Ishikawa (cell line): ENCODE measurements around the gene PIEZO2.

Experiments
- CEBPB ChIP-seq: IDR thresholded peaks from 2 replicates; pipeline ENCODE4 v1.6.1; 2012
- CREB1 ChIP-seq: IDR thresholded peaks from 2 replicates; pipeline ENCODE4 v1.6.1; 2012; ENCODE audit warnings: low read depth
- EGR1 ChIP-seq: IDR thresholded peaks from 2 replicates; pipeline ENCODE4 v1.6.1; 2012
- EP300 ChIP-seq: IDR thresholded peaks from 2 replicates; pipeline ENCODE4 v1.6.1; 2012; ENCODE audit warnings: borderline replicate concordance
- FOXM1 ChIP-seq: IDR thresholded peaks from 2 replicates; pipeline ENCODE4 v1.6.1; 2012; ENCODE audit warnings: low read depth, borderline replicate concordance
- MAX ChIP-seq: IDR thresholded peaks from 2 replicates; pipeline ENCODE4 v1.6.1; 2012
- NFIC ChIP-seq: IDR thresholded peaks from 2 replicates; pipeline ENCODE4 v1.6.1; 2012
- RAD21 ChIP-seq: IDR thresholded peaks from 2 replicates; pipeline ENCODE4 v1.6.1; 2012; ENCODE audit warnings: low read depth
- REST ChIP-seq: IDR thresholded peaks from 2 replicates; pipeline ENCODE4 v1.6.1; 2012; ENCODE audit warnings: low read depth, mild to moderate bottlenecking
- TAF1 ChIP-seq: IDR thresholded peaks from 2 replicates; pipeline ENCODE4 v1.6.1; 2012; ENCODE audit warnings: low read depth, mild to moderate bottlenecking
- TCF12 ChIP-seq: IDR thresholded peaks from 2 replicates; pipeline ENCODE4 v1.6.1; 2012; ENCODE audit warnings: low read depth
- TEAD4 ChIP-seq: IDR thresholded peaks from 2 replicates; pipeline ENCODE4 v1.6.1; 2012
- USF1 ChIP-seq: IDR thresholded peaks from 2 replicates; pipeline ENCODE4 v1.6.1; 2012
- YY1 ChIP-seq: IDR thresholded peaks from 2 replicates; pipeline ENCODE4 v1.6.1; 2012; ENCODE audit warnings: low read depth
- ZBTB7A ChIP-seq: IDR thresholded peaks from 2 replicates; pipeline ENCODE4 v1.6.1; 2012; ENCODE audit warnings: low read depth

Gene PIEZO2

GRCh38 chr18:10669441-10670100 lies 479.8 kb downstream of the PIEZO2 start:
- TF ChIP-seq CEBPB (no peak), TCF12 (no peak), YY1 (no peak), MAX (no peak), USF1 (no peak), NFIC (no peak), REST (no peak)

- TF ChIP-seq YY1, result no peak
- TF ChIP-seq TEAD4, result no peak
These were observed 485.6 kb downstream of the PIEZO2 start for GRCh38 chr18:10663750-10664149.

GRCh38 chr18:10661317-10661716 lies 488.1 kb downstream of the PIEZO2 start:
- TF ChIP-seq EGR1 (no peak), TAF1 (no peak), YY1 (no peak), EP300 (no peak), TEAD4 (no peak), REST (no peak), NFIC (no peak), CEBPB (no peak), TCF12 (no peak), FOXM1 (no peak), MAX (no peak), CREB1 (no peak), RAD21 (no peak), ZBTB7A (no peak), USF1 (no peak)

GRCh38 chr18:10660179-10660884 lies 489.0 kb downstream of the PIEZO2 start:
- TF ChIP-seq MAX, result no peak
- no peak for TF ChIP-seq YY1
- no peak for TF ChIP-seq TAF1
- no peak for TF ChIP-seq TCF12
- no peak for TF ChIP-seq RAD21
- TF ChIP-seq REST, result no peak
- no peak for TF ChIP-seq ZBTB7A
- no peak for TF ChIP-seq NFIC
- TF ChIP-seq USF1, result no peak
- TF ChIP-seq TEAD4, result no peak
- TF ChIP-seq EP300, result no peak
- no peak for TF ChIP-seq CREB1
